Measurements from ENCODE around the gene RHAG.

The RHAG gene

GRCh38 chr6:49606721-49607390, 29.8 kb downstream of the RHAG start:
- Histone ChIP-seq H3K4me1 (ENCODE audit: control insufficient read depth, insufficient read depth, low read length) (no peaks in the 10 kb centered on the region), H3K9me3 (ENCODE audit: control insufficient read depth, insufficient read depth, low read depth, low read length) (no peaks in the 10 kb centered on the region), H3K27ac (ENCODE audit: extremely low read depth, low read depth, low read length) (no peak overlapping the region), H3K36me3 (ENCODE audit: control insufficient read depth in 2 of 2, insufficient read depth in 1 of 2, low read length in 2 of 2) (no peaks in the 10 kb centered on the region), H3K4me3 (ENCODE audit: low read depth, low read length) (no peak overlapping the region)
- ChIA-PET POLR2A (interaction anchor here (0.7 to 1.2 kb wide), 2 partner anchors 56 to 75 kb away, joined by 3 to 4 read pairs; partner anchors contain the start of gene C6orf141), CTCF (interaction anchor here (0.6 to 9.4 kb wide), 40 partner anchors 11 to 561 kb away, joined by 3 to 234 read pairs (median 4); partner anchors contain the start of genes C6orf141, CENPQ and CRISP3)
- TF ChIP-seq RBAK (tag by site-specific recombination; IDR thresholded peaks at IDR 0.05) (no peak), ZNF121 (tag by site-specific recombination; IDR thresholded peaks at IDR 0.05) (no peak), ZNF629 (tag by site-specific recombination; IDR thresholded peaks at IDR 0.05) (peak; percentile 88), GFI1B (tag by site-specific recombination; IDR thresholded peaks at IDR 0.05) (0 out of 2 replicates have a peak, but pooled peaks have one; percentile 49), ZNF621 (tag by site-specific recombination; IDR thresholded peaks at IDR 0.05) (no peak), ZNF335 (tag by site-specific recombination; conservative IDR thresholded peaks at IDR 0.05) (peak; percentile 61), ZNF2 (tag by site-specific recombination; IDR thresholded peaks at IDR 0.05) (0 out of 2 replicates have a peak, but pooled peaks have one; percentile 29), ZNF654 (tag by site-specific recombination; IDR thresholded peaks at IDR 0.05; ENCODE audit: low read depth) (peak; percentile 90), ZNF660 (tag by site-specific recombination; IDR thresholded peaks at IDR 0.05) (peak; percentile 79), REST (tag by site-specific recombination; IDR thresholded peaks at IDR 0.05) (no peak), PRDM1 (tag by site-specific recombination; IDR thresholded peaks at IDR 0.05) (0 out of 2 replicates have a peak, but pooled peaks have one; percentile 14), ZNF610 (tag by site-specific recombination; IDR thresholded peaks at IDR 0.05; ENCODE audit: borderline replicate concordance) (no peak), ZEB2 (tag by site-specific recombination; IDR thresholded peaks at IDR 0.05) (peak; percentile 32; the same call in 1 of the 2 replicates), SP7 (tag by site-specific recombination; IDR thresholded peaks at IDR 0.05) (peak; percentile 41), ZBTB21 (tag by site-specific recombination; IDR thresholded peaks at IDR 0.05) (peak; percentile 59; the same call in 1 of the 2 replicates), PRDM10 (tag by site-specific recombination; IDR thresholded peaks at IDR 0.05) (peak; percentile 23; the same call in 1 of the 2 replicates), ZNF366 (tag by site-specific recombination; conservative IDR thresholded peaks at IDR 0.05) (peak; percentile 70), ZNF707 (tag by site-specific recombination; IDR thresholded peaks at IDR 0.05) (no peak), ZBTB17 (tag by site-specific recombination; IDR thresholded peaks at IDR 0.05) (peak; percentile 31; the same call in 1 of the 2 replicates), SALL2 (tag by site-specific recombination; IDR thresholded peaks at IDR 0.05; ENCODE audit: borderline replicate concordance) (no peak)
- TF ChIP-seq, protein P1, sequence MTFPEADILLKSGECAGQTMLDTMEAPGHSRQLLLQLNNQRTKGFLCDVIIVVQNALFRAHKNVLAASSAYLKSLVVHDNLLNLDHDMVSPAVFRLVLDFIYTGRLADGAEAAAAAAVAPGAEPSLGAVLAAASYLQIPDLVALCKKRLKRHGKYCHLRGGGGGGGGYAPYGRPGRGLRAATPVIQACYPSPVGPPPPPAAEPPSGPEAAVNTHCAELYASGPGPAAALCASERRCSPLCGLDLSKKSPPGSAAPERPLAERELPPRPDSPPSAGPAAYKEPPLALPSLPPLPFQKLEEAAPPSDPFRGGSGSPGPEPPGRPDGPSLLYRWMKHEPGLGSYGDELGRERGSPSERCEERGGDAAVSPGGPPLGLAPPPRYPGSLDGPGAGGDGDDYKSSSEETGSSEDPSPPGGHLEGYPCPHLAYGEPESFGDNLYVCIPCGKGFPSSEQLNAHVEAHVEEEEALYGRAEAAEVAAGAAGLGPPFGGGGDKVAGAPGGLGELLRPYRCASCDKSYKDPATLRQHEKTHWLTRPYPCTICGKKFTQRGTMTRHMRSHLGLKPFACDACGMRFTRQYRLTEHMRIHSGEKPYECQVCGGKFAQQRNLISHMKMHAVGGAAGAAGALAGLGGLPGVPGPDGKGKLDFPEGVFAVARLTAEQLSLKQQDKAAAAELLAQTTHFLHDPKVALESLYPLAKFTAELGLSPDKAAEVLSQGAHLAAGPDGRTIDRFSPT (tag by site-specific recombination; IDR thresholded peaks at IDR 0.05) = peak; percentile 22; the same call in 1 of the 2 replicates
- TF ChIP-seq, protein P2, sequence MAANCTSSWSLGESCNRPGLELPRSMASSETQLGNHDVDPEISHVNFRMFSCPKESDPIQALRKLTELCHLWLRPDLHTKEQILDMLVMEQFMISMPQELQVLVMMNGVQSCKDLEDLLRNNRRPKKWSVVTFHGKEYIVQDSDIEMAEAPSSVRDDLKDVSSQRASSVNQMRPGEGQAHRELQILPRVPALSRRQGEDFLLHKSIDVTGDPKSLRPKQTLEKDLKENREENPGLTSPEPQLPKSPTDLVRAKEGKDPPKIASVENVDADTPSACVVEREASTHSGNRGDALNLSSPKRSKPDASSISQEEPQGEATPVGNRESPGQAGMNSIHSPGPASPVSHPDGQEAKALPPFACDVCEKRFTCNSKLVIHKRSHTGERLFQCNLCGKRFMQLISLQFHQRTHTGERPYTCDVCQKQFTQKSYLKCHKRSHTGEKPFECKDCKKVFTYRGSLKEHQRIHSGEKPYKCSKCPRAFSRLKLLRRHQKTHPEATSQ (tag by site-specific recombination; IDR thresholded peaks at IDR 0.05) = no peak
- TF ChIP-seq, protein P3, sequence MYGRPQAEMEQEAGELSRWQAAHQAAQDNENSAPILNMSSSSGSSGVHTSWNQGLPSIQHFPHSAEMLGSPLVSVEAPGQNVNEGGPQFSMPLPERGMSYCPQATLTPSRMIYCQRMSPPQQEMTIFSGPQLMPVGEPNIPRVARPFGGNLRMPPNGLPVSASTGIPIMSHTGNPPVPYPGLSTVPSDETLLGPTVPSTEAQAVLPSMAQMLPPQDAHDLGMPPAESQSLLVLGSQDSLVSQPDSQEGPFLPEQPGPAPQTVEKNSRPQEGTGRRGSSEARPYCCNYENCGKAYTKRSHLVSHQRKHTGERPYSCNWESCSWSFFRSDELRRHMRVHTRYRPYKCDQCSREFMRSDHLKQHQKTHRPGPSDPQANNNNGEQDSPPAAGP (tag by site-specific recombination; IDR thresholded peaks at IDR 0.05) = no peak
- TF ChIP-seq, protein P4, sequence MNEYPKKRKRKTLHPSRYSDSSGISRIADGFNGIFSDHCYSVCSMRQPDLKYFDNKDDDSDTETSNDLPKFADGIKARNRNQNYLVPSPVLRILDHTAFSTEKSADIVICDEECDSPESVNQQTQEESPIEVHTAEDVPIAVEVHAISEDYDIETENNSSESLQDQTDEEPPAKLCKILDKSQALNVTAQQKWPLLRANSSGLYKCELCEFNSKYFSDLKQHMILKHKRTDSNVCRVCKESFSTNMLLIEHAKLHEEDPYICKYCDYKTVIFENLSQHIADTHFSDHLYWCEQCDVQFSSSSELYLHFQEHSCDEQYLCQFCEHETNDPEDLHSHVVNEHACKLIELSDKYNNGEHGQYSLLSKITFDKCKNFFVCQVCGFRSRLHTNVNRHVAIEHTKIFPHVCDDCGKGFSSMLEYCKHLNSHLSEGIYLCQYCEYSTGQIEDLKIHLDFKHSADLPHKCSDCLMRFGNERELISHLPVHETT (tag by site-specific recombination; IDR thresholded peaks at IDR 0.05) = 0 out of 2 replicates have a peak, but pooled peaks have one; percentile 29

Data from HEK293 (cell line).